ENCODE results near the gene ATXN1.

Gene ATXN1

GRCh38 chr6:16719488-16719887 lies 41.8 kb downstream of the ATXN1 start:
- H3K4me3 ChIP-seq (ENCODE audit: low read depth, low read length): no peak overlapping the region
- no peaks in the 10 kb centered on the region for H3K36me3 ChIP-seq
- H3K27me3 ChIP-seq: no peaks in the 10 kb centered on the region
- H3K4me1 ChIP-seq: no peaks in the 10 kb centered on the region
- no peak for TF ChIP-seq CTCF (IDR thresholded peaks at IDR 0.05; ENCODE audit: low read depth, low read length)
- H3K9me3 ChIP-seq: no peaks in the 10 kb centered on the region
- no peak for DNase-seq

GRCh38 chr6:16718356-16718755 lies 42.9 kb downstream of the ATXN1 start:
- H3K9me3 ChIP-seq: no peaks in the 10 kb centered on the region
- H3K4me1 ChIP-seq: no peaks in the 10 kb centered on the region
- no peak overlapping the region for H3K4me3 ChIP-seq (ENCODE audit: low read depth, low read length)
- no peaks in the 10 kb centered on the region for H3K27me3 ChIP-seq
- H3K36me3 ChIP-seq: no peaks in the 10 kb centered on the region
- no peak for DNase-seq
- no peak for TF ChIP-seq CTCF (IDR thresholded peaks at IDR 0.05; ENCODE audit: low read depth, low read length)

- TF ChIP-seq CTCF (IDR thresholded peaks at IDR 0.05; ENCODE audit: low read depth, low read length): no peak
- H3K36me3 ChIP-seq: no peaks in the 10 kb centered on the region
- H3K4me1 ChIP-seq: peaks cover 7% of the 10 kb centered on the region
These were observed 43.9 kb downstream of the ATXN1 start for GRCh38 chr6:16717275-16717942.

GRCh38 chr6:16716321-16716858 lies 44.9 kb downstream of the ATXN1 start:
- Histone ChIP-seq H3K4me3 (ENCODE audit: low read depth, low read length) (no peak overlapping the region), H3K27me3 (no peaks in the 10 kb centered on the region), H3K9me3 (no peaks in the 10 kb centered on the region), H3K4me1 (peaks cover 10% of the 10 kb centered on the region), H3K36me3 (no peaks in the 10 kb centered on the region)
- no peak for DNase-seq
- no peak for TF ChIP-seq CTCF (IDR thresholded peaks at IDR 0.05; ENCODE audit: low read depth, low read length)

More at GRCh38 chr6:16717275-16717942, 43.9 kb downstream of the ATXN1 start:
- DNase-seq: no peak
- no peak overlapping the region for H3K4me3 ChIP-seq (ENCODE audit: low read depth, low read length)
- no peaks in the 10 kb centered on the region for H3K27me3 ChIP-seq
- no peaks in the 10 kb centered on the region for H3K9me3 ChIP-seq

GRCh38 chr6:16713597-16713996 lies 47.7 kb downstream of the ATXN1 start:
- no peak for TF ChIP-seq CTCF (IDR thresholded peaks at IDR 0.05; ENCODE audit: low read depth, low read length)
- Histone ChIP-seq H3K9me3 (no peaks in the 10 kb centered on the region), H3K4me3 (ENCODE audit: low read depth, low read length) (no peak overlapping the region), H3K36me3 (no peaks in the 10 kb centered on the region), H3K4me1 (peaks cover 10% of the 10 kb centered on the region), H3K27me3 (no peaks in the 10 kb centered on the region)
- DNase-seq: no peak

- Histone ChIP-seq H3K27me3 (no peaks in the 10 kb centered on the region), H3K4me3 (ENCODE audit: low read depth, low read length) (peak overlapping the region; percentile 47; the same call in 1 of the 2 replicates), H3K36me3 (no peaks in the 10 kb centered on the region), H3K4me1 (peaks cover 10% of the 10 kb centered on the region), H3K9me3 (no peaks in the 10 kb centered on the region)
- DNase-seq: peak; percentile 13
- TF ChIP-seq CTCF (IDR thresholded peaks at IDR 0.05; ENCODE audit: low read depth, low read length): peak; percentile 54
These were observed 48.3 kb downstream of the ATXN1 start for GRCh38 chr6:16712931-16713484.
